ENCODE data around the gene SDK1. TPM values are rescaled to one million over a fixed set of nuclear protein-coding genes. Genes with fewer than 3 reads are reported as not detected.

SDK1 gene
- total and polyA plus RNA-seq, 2 donors (not counting 3 experiments of a cell fraction or from before 2014, with no cell fraction given) = 1.6 to 3.9 TPM

DNA sequence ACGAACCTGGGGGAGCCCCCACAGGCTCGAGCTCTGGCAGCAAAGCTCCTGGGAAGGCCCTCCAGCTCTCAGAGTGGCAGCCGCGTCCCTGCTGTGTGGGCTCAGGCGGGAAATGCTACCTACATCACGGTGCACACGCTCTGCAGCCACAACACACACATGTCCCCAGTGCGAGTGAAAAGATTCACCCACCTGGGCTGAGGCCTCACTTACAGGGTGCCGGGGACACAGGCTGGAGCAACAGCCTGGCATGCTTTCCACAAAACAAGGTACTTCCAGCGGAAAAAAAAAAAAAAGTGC is 970.6 kb downstream of the SDK1 start:
- Histone ChIP-seq H3K4me2 (ENCODE audit: insufficient read depth, low read length) (no peak overlapping the region), H3K4me1 (ENCODE audit: control insufficient read depth, extremely low read depth, insufficient read depth, low read length) (no peaks in the 10 kb centered on the region), H2AFZ (ENCODE audit: low read depth, low read length) (no peak overlapping the region), H3K9me3 (replicated peaks; ENCODE audit: control insufficient read depth, insufficient read depth, low read length) (peaks cover 2% of the 10 kb centered on the region), H3K27ac (ENCODE audit: insufficient read depth, low read depth, low read length) (no peak overlapping the region), H3K79me2 (ENCODE audit: control insufficient read depth, insufficient read depth, low read length) (no peaks in the 10 kb centered on the region), H3K9ac (replicated peaks; ENCODE audit: extremely low read depth, insufficient read depth, low read length) (no peak overlapping the region), H3K36me3 (ENCODE audit: control insufficient read depth in 2 of 2, extremely low read depth in 1 of 2, insufficient read depth in 2 of 2, low read length in 2 of 2) (no peaks in the 10 kb centered on the region), H4K20me1 (replicated peaks; ENCODE audit: control insufficient read depth, extremely low read depth, insufficient read depth, low read length) (no peaks in the 10 kb centered on the region), H3K27me3 (ENCODE audit: control insufficient read depth in 2 of 2, insufficient read depth in 2 of 2, low read length in 2 of 2) (no peaks in the 10 kb centered on the region), H3K9me1 (replicated peaks; ENCODE audit: control insufficient read depth, extremely low read depth, insufficient read depth, low read length) (no peaks in the 10 kb centered on the region), H3K4me3 (replicated peaks in 1 of 3; ENCODE audit: insufficient read depth in 1 of 3, low read depth in 1 of 3, low read length in 3 of 3) (no peak overlapping the region)
- DNase-seq (ENCODE audit: low read depth, low spot score) (no peak), FAIRE-seq (no peak)
- intact Hi-C loops (cut with micrococcal nuclease) = no loop called here
- no peak for TF ChIP-seq MAX (IDR thresholded peaks at IDR 0.05; ENCODE audit: insufficient read depth, insufficient read length)
- no peak for TF ChIP-seq GATA2 (IDR thresholded peaks at IDR 0.05; ENCODE audit: insufficient read depth, insufficient read length, low read depth, low read length)
- TF ChIP-seq JUN (IDR thresholded peaks at IDR 0.05; ENCODE audit: borderline replicate concordance, insufficient read depth, insufficient read length, low read depth) = no peak
- no peak for TF ChIP-seq FOS (IDR thresholded peaks at IDR 0.05; ENCODE audit: borderline replicate concordance, insufficient read depth, low read length)
- no peak for TF ChIP-seq EZH2 (IDR thresholded peaks at IDR 0.05; ENCODE audit: borderline replicate concordance, low read depth, low read length, severe bottlenecking)
- TF ChIP-seq, protein P1, sequence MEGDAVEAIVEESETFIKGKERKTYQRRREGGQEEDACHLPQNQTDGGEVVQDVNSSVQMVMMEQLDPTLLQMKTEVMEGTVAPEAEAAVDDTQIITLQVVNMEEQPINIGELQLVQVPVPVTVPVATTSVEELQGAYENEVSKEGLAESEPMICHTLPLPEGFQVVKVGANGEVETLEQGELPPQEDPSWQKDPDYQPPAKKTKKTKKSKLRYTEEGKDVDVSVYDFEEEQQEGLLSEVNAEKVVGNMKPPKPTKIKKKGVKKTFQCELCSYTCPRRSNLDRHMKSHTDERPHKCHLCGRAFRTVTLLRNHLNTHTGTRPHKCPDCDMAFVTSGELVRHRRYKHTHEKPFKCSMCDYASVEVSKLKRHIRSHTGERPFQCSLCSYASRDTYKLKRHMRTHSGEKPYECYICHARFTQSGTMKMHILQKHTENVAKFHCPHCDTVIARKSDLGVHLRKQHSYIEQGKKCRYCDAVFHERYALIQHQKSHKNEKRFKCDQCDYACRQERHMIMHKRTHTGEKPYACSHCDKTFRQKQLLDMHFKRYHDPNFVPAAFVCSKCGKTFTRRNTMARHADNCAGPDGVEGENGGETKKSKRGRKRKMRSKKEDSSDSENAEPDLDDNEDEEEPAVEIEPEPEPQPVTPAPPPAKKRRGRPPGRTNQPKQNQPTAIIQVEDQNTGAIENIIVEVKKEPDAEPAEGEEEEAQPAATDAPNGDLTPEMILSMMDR (IDR thresholded peaks at IDR 0.05; ENCODE audit: extremely low read depth in 1 of 2, insufficient read depth in 1 of 2, low read depth in 1 of 2, low read length in 2 of 2) = no peak
- no peak for TF ChIP-seq POLR2A (IDR thresholded peaks at IDR 0.05; ENCODE audit: low read depth, low read length)
- no peak for TF ChIP-seq MYC (IDR thresholded peaks at IDR 0.05; ENCODE audit: low read depth, low read length)
- TF ChIP-seq POLR2AphosphoS5 (IDR thresholded peaks at IDR 0.05; ENCODE audit: insufficient read depth, low read depth, low read length) = no peak
- CTCF ChIA-PET = no interaction called here
- dilution Hi-C loops (cut with MboI; ENCODE audit: extremely low pct_ligation_motif_present, low sequenced_read_pairs) = no loop called here
- POLR2A ChIA-PET = no interaction called here
- BruUV-seq (replicated peaks) = no TSS peak

Measured in endothelial cell of umbilical vein (primary cell).